Activated naive CD8-positive, alpha-beta T cell treated with anti-CD3 and anti-CD28 coated beads, Interleukin-2, amount 50 U/mL, for 24 hours (primary cell): Measurements from ENCODE around the gene ENKD1.

Experiments
- ATAC-seq: fragments of 150-1000 bp; cut with Tn5 transposase; one replicate; pipeline ENCODE4 v1.10.0; 2021
- DNase-seq: peaks from one replicate; pipeline ENCODE4 v3.0.0; 2021
- H3K27ac Mint-ChIP-seq: one replicate; pipeline ENCODE4 v1.8.0; 2021; ENCODE audit warnings: mild to moderate bottlenecking, mixed read lengths
- H3K27me3 Mint-ChIP-seq: one replicate; pipeline ENCODE4 v1.8.0; 2021; ENCODE audit warnings: mixed read lengths
- H3K36me3 Mint-ChIP-seq: one replicate; pipeline ENCODE4 v1.8.0; 2021; ENCODE audit warnings: low read depth, mixed read lengths
- H3K4me1 Mint-ChIP-seq: one replicate; pipeline ENCODE4 v1.8.0; 2021; ENCODE audit warnings: mixed read lengths
- H3K4me3 Mint-ChIP-seq: one replicate; pipeline ENCODE4 v1.8.0; 2021; ENCODE audit warnings: mild to moderate bottlenecking, moderate library complexity, mixed read lengths
- H3K9me3 Mint-ChIP-seq: one replicate; pipeline ENCODE4 v1.8.0; 2021; ENCODE audit warnings: mixed read lengths

Gene ENKD1

DNA sequence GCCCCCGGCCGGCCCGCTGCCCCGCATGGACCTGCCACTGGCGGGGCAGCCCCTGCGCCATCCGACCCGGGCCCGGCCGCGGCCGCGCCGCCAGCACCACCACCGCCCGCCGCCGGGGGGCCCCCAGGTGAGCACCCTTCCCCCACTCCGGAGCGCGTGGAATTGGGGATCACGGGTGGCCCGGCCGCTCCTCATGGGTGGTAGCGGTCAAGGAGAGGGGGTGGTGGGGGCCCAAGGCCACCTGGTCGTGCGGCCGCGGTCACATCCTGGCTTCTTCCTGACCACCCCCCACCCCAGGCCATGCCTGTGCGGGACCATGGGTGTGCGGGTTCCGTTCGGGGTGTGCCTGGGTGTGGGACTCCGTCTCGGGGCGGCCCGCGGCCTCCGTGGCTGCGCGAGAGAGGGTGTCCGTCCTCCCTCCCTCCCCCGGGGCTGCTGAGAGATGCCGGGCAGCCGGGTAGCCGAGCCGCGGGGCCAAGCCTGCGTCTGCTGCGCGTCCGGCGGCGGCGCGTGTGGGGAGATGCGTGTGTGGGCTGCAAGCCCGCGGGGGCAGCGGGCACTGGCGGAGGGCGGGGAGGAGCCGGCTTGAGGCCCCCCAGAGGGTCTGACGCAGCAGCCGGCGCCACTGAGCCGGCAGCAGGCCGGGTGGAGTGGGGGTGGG lies 13.3 kb downstream of the ENKD1 start:
- Mint-ChIP-seq H3K4me1 (no peaks in the 10 kb centered on the region), H3K27ac (no peak overlapping the region), H3K27me3 (no peaks in the 10 kb centered on the region), H3K4me3 (no peak overlapping the region), H3K36me3 (peaks cover 24% of the 10 kb centered on the region), H3K9me3 (no peaks in the 10 kb centered on the region)
- no peak for ATAC-seq
- DNase-seq: no peak

DNA sequence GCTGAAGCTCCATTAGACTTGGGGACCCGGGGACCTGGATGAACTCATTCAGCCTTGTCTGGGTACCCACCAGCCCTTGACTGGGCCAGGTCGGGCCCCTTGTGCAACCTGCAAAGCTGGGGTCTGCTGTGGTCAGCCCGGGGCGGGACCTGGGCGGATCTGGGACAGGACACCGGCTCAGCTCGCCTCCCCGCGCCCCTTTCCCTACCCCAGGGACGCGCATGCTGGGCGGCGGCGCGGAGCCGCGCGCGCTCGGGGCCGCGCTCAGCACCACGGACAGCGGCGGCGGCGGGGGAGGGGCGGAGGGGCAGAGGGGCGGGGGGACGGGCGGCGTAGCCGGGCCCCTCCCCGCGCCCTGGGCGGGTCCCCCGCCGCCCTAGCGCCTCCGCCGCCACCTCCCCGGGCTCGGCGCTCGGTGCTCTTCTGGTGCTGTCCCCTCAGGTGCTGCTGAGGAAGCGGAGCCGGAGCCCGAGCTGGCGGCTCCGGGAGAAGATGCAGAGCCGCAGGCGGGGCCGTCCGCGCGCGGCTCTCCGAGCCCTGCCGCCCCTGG lies 13.9 kb downstream of the ENKD1 start:
- DNase-seq: no peak
- ATAC-seq: no peak
- Mint-ChIP-seq H3K4me3 (no peak overlapping the region), H3K4me1 (no peaks in the 10 kb centered on the region), H3K27ac (no peak overlapping the region), H3K36me3 (peaks cover 24% of the 10 kb centered on the region), H3K27me3 (no peaks in the 10 kb centered on the region), H3K9me3 (no peaks in the 10 kb centered on the region)

DNA sequence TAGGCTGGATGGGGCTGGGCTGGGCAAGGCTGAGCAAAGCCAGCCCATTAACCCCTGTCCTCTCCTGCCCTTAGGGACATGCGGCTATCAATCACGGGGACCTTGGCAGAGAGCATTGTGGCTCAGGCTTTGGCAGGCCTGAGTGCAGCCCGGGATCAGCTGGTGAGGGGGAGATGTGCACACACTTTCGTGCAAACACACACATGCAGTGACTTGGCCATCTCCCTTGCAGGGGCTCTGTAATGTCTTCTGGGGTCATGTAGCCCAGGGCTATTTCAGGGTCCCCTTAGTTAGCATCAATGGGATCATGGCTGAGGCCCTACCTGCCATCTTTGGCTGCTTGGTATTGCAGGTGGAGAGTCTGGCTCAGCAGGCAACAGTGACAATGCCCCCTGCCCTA lies 14.7 kb downstream of the ENKD1 start:
- H3K27me3 Mint-ChIP-seq: no peaks in the 10 kb centered on the region
- DNase-seq (no peak), ATAC-seq (no peak)
- no peak overlapping the region for H3K4me3 Mint-ChIP-seq
- H3K4me1 Mint-ChIP-seq: no peaks in the 10 kb centered on the region
- no peaks in the 10 kb centered on the region for H3K9me3 Mint-ChIP-seq
- peaks cover 25% of the 10 kb centered on the region for H3K36me3 Mint-ChIP-seq
- no peak overlapping the region for H3K27ac Mint-ChIP-seq

DNA sequence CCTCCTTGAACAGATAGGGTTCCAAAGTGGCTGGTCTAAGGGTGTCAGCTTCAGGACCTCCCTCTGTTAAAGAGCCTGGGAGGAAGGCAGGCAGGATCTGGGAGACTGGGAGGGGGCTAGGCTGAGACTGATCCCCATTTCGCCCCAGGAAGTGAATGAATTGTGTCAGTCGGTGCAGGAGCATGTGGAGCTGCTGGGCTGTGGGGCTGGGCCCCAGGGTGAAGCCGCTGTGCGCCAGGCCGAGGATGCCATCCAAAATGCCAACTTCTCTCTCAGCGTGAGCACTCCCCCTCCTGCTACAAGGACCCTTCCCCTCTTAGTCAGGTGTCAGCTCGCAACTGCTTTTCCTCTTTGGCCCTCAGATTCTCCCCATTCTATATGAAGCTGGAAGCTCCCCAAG lies 15.5 kb downstream of the ENKD1 start:
- Mint-ChIP-seq H3K4me1 (peaks cover 3% of the 10 kb centered on the region), H3K36me3 (peaks cover 25% of the 10 kb centered on the region), H3K27me3 (no peaks in the 10 kb centered on the region), H3K27ac (no peak overlapping the region), H3K4me3 (no peak overlapping the region), H3K9me3 (no peaks in the 10 kb centered on the region)
- no peak for DNase-seq
- no peak for ATAC-seq

DNA sequence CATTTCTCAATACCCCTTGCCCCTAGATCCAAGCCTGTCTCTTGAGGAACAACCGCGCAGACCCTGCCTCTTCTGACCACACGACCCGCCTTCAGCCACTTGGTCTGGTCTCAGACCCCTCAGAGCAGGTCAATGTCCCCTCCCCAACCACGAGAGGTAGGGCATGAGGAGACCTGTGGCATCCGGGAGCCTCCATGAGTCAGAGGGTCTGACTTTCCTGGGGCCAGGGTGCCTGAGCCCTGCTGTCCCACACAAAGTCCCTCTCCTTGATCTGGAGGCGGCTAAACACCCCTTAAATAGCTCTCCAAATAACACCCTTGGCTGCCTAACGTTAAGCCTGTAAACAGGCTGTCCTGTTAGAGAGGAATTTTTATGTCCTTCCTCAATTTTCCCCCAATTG lies 16.5 kb downstream of the ENKD1 start:
- Mint-ChIP-seq H3K36me3 (peaks cover 20% of the 10 kb centered on the region), H3K4me3 (no peak overlapping the region), H3K27ac (no peak overlapping the region)

DNA sequence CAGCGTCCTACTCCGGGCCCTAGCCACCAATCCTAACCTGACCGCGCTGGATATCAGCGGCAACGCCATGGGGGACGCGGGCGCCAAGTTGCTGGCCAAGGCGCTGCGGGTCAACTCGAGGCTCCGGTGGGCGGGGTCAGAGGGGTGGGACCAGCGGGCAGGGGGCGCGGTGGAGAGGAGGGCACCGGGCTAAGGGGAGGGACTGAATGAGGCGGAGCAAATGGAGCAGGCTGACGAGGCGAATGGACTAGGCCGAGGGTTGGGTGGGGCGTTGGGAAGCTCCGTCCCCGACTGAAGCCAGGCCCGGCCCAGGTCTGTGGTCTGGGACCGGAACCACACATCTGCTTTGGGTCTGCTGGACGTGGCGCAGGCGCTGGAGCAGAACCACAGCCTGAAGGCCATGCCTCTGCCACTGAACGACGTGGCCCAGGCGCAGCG lies 17.0 kb downstream of the ENKD1 start:
- DNase-seq: no peak
- no peak overlapping the region for H3K27ac Mint-ChIP-seq
- H3K4me1 Mint-ChIP-seq: peaks cover 8% of the 10 kb centered on the region

More for the DNA sequence above, 16.5 kb downstream of the ENKD1 start:
- Mint-ChIP-seq H3K27me3 (no peaks in the 10 kb centered on the region), H3K4me1 (peaks cover 7% of the 10 kb centered on the region), H3K9me3 (no peaks in the 10 kb centered on the region)
- ATAC-seq (no peak), DNase-seq (no peak)

DNA sequence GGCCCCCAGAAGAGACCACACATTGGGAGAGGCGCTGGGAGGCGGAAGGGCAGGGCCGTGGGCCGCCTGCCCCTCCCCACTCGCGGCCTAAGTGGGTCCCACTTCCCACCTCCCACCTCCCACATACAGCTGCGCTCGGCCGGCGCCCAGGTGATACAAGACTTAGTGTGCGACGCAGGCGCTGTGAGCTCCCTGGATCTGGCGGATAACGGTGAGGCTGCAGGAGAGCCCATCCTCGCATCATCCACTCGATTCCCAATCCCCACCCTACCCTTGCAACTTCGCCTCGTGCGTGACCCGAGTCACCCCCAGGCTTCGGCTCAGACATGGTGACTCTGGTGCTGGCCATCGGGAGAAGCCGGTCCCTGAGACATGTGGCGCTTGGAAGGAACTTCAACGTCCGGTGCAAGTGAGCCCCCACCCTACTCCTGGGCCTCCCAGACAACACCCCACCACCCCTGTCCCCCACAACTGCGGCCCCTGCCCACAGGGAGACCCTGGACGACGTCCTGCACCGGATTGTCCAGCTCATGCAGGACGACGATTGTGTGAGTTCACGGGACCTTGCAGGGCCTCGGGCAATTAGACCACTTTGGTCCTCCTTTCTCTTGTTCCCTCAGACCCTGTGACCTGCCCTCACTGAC lies 17.7 kb downstream of the ENKD1 start:
- H3K4me3 Mint-ChIP-seq: no peak overlapping the region
- no peaks in the 10 kb centered on the region for H3K9me3 Mint-ChIP-seq
- no peak for DNase-seq
- H3K27me3 Mint-ChIP-seq: no peaks in the 10 kb centered on the region
- H3K27ac Mint-ChIP-seq: no peak overlapping the region
- peaks cover 16% of the 10 kb centered on the region for H3K36me3 Mint-ChIP-seq
- no peak for ATAC-seq
- peaks cover 12% of the 10 kb centered on the region for H3K4me1 Mint-ChIP-seq

More for the DNA sequence above, 17.0 kb downstream of the ENKD1 start:
- Mint-ChIP-seq H3K4me3 (no peak overlapping the region), H3K27me3 (no peaks in the 10 kb centered on the region), H3K36me3 (peaks cover 16% of the 10 kb centered on the region), H3K9me3 (no peaks in the 10 kb centered on the region)
- ATAC-seq: no peak

DNA sequence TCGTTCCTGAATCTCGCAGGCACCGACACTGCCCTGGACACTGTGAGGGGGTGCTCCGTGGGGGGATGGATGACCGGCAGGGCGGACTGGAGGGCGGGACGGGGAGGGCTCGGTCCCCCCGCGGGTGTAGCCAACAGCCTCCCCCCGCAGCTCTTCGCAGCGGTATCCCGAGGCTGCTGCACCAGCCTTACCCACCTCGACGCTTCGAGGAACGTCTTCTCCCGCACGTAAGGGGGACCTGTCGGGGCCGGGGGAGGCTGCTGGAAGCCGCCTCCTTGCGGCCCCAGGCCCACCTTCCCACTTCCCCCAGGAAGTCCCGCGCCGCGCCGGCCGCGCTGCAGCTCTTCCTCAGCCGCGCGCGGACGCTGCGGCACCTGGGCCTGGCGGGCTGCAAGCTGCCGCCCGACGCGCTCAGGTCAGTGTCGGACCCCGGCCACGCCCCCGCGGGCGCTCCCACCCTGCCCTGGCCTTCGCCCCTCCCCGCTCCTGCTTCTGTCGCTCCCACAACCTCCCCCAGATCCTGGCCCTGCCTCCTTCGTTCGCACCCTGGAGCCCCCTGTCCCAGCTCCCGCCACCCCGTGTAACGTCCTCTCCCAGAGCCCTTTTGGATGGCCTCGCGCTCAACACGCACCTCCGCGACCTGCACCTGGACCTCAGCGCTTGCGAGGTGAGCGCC lies 18.3 kb downstream of the ENKD1 start:
- ATAC-seq (no peak), DNase-seq (no peak)
- Mint-ChIP-seq H3K9me3 (no peaks in the 10 kb centered on the region), H3K4me3 (no peak overlapping the region), H3K4me1 (peaks cover 13% of the 10 kb centered on the region), H3K27ac (no peak overlapping the region), H3K27me3 (no peaks in the 10 kb centered on the region), H3K36me3 (peaks cover 16% of the 10 kb centered on the region)

DNA sequence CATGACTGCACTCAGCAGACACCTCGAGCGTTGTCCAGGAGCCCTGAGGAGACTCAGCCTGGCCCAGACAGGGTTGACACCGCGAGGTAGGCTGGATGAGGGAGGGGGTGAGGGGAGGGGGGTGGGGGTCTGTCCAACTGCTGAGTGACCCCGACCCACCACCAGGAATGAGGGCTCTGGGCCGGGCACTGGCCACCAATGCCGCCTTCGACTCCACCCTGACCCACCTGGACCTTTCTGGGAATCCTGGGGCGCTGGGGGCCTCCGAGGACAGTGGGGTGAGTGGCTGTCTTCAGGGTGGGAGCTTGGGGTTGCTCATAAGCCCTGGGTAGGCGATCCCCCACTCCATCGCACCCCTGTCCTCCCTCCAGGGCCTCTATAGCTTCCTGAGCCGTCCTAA lies 18.9 kb downstream of the ENKD1 start:
- Mint-ChIP-seq H3K36me3 (peaks cover 16% of the 10 kb centered on the region), H3K4me1 (peaks cover 13% of the 10 kb centered on the region), H3K9me3 (no peaks in the 10 kb centered on the region), H3K4me3 (no peak overlapping the region), H3K27ac (no peak overlapping the region), H3K27me3 (no peaks in the 10 kb centered on the region)
- ATAC-seq (no peak), DNase-seq (no peak)

DNA sequence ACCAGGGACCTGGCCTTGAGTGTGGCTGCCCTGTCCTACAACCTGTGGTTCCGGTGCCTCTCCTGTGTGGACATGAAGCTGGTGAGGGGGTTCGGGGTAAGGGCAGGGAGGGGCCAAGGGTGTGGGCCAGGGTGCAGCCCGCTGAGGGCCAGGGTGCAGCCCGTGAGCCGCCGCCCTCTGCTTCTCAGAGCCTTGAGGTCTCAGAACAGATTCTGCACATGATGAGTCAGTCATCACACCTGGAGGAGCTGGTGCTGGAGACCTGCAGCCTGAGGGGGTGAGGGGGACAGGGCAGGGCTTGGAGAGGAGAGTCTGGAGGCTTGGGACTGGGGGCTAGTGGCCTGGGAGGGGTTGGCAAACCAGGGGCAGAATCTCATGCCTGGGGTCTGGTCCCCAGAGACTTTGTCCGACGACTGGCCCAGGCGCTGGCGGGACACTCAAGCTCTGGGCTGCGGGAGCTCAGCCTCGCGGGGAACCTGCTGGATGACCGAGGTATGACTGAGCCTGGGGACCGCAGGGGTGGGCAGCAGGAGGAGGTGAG lies 19.4 kb downstream of the ENKD1 start:
- Mint-ChIP-seq H3K27me3 (no peaks in the 10 kb centered on the region), H3K4me1 (peaks cover 13% of the 10 kb centered on the region), H3K4me3 (no peak overlapping the region), H3K36me3 (peaks cover 15% of the 10 kb centered on the region), H3K27ac (no peak overlapping the region), H3K9me3 (no peaks in the 10 kb centered on the region)
- ATAC-seq (no peak), DNase-seq (no peak)

DNA sequence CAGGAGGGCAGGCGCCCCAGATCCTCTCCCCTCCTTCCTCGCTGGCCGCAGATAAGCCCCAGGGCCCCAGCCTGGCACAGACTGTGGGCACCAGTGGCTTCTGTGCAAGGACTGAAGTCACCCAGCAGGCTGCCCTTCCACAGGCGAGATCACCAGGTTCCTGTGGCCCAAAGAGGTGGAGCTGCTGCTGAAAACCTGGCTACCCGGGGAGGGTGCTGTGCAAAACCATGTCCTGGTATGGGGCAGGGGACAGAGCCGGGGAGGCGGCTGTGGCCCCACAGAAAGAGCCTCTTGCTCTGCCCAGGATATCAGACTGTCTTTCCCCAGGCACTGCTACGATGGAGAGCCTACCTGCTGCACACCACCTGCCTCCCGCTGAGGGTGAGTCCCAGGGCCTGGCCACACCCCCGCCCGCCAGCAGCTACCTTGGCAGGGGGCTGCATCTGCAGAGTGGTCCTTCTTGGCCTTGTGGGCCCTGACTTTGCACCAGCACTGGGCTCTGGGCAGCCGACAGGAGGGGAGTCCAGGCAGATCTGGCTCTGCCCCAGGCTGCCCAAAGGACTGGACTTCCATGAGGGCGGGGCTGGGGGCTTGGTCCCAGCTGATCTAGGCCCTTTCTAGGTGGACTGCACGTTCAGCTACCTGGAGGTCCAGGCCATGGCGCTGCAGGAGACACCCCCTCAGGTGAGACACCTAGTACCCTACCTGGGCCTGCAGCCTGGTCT lies 21.0 kb downstream of the ENKD1 start:
- Mint-ChIP-seq H3K4me3 (peak overlapping the region; percentile 84), H3K9me3 (no peaks in the 10 kb centered on the region), H3K27me3 (no peaks in the 10 kb centered on the region), H3K4me1 (peaks cover 13% of the 10 kb centered on the region), H3K27ac (peak overlapping the region; percentile 91), H3K36me3 (peaks cover 5% of the 10 kb centered on the region)
- ATAC-seq (peak; percentile 22), DNase-seq (no peak)

DNA sequence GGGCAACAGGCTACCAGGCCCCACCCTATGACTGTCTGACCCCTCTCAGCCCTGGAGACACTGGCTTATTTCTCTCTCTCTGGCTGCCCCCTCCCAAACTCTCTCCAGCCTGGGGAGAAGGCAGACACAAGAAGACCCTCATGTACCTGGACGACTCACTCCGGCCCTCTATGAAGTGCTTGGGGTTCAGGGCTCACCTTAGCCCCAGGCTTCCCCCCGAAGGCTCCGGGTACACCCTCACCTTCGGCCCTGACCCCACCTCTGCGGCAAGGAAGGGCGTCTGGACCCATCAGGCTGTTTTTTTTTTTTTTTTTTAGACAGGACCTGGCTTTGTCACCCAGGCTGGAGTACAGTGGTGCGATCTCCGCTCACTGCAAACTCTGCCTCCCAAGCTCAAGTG lies 22.5 kb downstream of the ENKD1 start:
- Mint-ChIP-seq H3K27me3 (no peaks in the 10 kb centered on the region), H3K4me3 (peak overlapping the region; percentile 84), H3K9me3 (no peaks in the 10 kb centered on the region), H3K4me1 (peaks cover 13% of the 10 kb centered on the region), H3K36me3 (peaks cover 2% of the 10 kb centered on the region), H3K27ac (peak overlapping the region; percentile 76)
- DNase-seq (no peak), ATAC-seq (no peak)

DNA sequence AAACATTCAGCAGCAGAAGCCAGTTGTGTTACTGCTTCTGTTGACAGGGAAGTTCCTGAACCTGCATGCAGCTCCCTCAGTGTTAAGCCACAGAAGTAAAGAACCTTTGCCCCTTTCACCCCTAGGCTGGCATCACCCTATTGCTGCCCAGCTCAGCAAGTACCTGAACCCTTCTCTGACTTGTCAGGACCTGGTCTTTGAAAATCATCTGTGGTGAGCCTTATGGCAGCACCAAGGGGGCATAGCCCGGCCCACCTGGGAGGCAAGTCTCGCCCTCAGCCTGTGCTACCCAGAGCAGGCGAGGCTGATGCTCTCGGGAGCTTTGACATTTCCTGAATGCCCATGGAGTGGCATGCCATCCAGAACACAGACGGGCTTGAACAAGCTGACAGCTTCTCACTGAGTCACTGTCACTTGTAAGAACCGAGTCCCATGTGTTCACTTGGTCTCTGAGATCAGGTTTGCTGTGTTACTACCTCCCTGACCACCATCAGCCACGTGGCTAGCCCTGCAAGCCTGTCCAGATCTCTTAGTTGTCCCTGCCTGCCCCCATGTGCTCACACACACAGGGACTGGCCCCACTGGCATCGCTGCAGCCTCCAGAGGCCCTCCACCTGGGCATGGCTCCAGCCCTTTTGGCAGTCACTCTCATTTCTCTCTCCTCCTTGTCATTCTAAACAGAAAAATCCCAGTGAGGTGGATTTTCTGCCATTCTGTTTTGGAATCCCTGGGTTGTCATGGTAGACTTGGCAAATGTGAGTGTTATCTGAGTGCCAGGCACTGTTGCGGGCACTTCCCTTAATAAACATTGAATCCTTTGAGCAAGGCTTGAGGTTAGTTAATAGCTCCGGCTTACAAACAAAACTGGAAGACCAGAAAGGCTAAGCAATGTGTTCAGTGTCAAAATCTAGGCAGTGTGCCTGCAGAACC lies 24.5 kb downstream of the ENKD1 start:
- Mint-ChIP-seq H3K4me1 (peaks cover 13% of the 10 kb centered on the region), H3K9me3 (no peaks in the 10 kb centered on the region), H3K36me3 (peaks cover 9% of the 10 kb centered on the region), H3K27me3 (no peaks in the 10 kb centered on the region), H3K27ac (no peak overlapping the region), H3K4me3 (no peak overlapping the region)
- DNase-seq: no peak
- no peak for ATAC-seq
